HG02588 (cell line): ENCODE data around the gene C1QL1.

Experiments used
- ATAC-seq: cut with Tn5 transposase; IDR thresholded peaks from one replicate; pipeline ENCODE4 v1.9.1; 2021; ENCODE audit warnings: mild to moderate bottlenecking, moderate library complexity; ENCODE audit not compliant: unreplicated experiment

C1QL1 gene

DNA sequence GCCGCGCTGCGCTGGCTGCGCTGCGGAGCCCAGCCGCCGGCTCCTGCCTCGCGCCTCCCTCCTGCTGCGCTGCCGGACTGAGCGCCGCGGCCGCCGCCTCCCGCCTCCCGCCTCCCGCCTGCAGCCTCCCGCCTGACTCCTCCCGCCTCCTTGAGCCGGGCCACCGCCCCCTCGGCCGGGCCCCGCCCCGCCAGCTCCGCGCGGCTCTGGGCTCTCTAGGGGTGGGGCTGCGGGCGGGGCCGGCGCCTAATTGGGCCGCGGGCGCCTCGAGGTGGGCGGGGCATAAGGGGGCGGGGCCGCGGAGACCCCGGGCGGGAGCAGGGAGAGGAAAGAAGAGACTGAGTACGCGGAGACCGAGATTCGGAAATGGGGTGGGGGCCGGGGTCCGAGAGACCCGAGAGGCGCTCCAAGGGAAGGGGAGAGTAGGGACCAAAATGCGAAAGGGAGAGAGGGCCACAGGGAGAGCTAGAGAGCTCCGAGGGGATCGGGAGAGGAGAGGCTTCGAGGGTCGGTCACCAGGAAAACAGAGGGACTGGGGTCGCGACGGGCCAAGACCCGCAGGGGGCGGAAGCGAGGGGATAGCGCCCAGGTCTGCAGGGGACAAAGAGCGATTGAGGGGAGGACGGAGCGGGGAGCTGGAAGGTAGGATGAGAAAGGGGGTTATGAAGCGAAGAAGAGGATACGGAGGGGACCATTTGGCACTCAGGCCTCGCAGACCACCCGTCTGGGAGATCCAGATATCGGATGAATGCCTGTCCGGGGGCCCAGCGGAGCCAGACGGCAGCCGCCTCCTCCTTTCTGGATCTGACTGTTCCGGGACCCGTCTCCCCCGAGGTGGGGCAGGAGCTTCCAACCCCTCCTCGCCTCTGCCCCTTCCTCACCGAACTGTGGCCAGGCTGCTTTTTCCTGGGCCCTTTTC lies at the start of gene C1QL1:
Gene C1QL1, minus strand, starts transcription at position 79 of the 919 bp plus-strand sequence. CDS start 255 bp downstream, outside the sequence.
- peak; percentile 80 for ATAC-seq

DNA sequence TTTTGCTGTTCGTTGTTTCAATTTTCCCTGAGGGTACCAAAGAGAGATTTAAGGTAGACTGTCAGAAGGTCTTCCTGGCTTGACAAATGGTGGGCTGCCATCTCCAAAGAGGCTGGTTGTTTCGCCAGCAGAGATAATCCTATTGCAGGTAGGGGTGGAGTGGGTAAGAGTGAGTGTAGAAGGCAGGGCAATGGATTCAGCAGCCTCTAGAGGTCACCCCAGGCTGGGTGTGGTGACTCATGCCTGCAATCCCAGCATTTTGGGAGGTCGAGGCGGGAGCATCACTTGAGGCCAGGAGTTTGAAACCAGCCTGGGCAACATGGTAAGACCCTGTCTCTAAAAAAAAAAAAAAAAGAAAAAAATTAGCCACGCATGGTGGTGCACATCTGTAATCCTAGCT lies 48.7 kb upstream of the C1QL1 start:
- no peak for ATAC-seq

DNA sequence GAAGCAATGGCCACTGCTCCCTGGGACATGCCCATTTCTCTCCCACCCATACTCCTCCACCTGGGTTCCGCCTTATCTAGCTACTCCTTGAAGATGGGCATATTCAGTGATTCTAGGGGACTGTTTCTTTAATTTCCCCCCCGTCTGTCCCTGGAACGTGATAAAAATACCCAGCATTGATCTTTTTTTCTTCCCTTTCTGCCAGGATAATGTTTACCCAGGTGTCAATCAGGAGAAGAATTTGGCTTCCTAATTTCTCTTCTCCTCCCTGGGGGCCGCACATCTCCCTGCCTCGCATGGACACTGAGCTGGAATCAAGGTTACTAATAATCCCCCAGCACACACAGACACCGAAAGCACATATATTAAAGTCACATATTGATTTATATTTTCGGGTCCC lies 48.1 kb upstream of the C1QL1 start:
- ATAC-seq = no peak

DNA sequence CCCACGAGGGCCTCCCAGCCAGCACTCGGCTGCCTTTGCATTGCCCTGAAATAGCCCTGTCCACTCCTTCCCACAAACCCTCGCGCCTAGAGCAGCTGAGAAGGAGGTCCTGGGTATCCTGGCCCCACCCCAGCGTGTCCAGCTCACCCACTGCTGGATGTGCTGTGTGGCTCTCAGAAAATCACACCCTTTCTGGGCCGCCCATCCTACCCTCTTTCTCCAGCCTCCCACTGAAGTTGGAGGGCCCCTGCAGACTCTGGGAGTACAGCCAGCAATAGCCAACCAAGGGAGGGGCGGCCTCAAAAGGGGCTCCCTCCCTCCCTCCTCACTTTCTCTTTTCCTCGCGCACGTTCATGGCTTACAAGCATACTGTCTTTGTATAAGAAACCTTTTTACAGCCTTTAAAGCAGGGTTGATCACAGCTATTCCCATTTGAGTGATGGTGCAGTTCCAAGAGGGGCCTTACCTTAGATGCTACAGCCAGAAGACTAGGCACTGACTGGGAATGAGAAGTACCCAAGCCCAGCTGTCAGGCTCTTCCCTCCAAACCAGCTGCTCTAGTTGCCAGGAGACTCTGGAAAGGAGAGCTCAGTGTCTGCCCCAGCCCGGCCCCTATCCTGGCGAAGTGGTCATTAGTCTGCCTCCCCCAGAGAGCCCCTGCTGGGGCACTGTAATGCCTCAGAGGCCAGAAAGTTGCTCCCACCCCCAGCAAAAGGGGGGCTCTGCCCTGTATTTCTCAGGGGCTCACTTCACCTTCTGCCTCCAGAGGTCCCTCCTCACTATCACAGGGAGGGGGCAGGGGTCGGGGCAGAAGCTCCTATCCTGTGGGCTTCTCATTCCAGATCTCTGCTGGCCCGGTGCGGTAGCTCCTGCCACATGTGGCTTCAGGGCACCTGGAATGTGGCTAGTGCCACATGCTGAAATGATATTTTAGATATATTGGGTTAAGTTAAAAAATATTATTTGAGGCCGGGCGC lies 45.2 kb upstream of the C1QL1 start:
- no peak for ATAC-seq

DNA sequence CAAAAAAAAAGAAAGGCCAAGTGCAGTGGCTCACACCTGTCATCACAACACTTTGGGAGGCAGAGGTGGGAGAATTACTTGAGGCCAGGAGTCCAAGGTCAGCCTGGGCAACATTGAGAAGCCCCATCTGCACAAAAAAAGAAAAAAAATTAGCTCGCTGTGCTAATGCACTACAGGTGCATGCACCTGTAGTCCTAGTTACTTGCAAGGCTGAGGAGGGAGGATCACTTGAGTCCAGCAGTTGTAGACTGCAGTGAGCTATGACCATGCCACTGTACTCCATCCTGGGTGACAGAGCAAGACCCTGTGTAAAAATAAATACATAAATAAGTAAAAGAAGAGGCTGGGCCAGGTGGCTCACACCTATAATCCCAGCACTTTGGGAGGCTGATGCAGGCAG lies 43.7 kb upstream of the C1QL1 start:
- no peak for ATAC-seq

DNA sequence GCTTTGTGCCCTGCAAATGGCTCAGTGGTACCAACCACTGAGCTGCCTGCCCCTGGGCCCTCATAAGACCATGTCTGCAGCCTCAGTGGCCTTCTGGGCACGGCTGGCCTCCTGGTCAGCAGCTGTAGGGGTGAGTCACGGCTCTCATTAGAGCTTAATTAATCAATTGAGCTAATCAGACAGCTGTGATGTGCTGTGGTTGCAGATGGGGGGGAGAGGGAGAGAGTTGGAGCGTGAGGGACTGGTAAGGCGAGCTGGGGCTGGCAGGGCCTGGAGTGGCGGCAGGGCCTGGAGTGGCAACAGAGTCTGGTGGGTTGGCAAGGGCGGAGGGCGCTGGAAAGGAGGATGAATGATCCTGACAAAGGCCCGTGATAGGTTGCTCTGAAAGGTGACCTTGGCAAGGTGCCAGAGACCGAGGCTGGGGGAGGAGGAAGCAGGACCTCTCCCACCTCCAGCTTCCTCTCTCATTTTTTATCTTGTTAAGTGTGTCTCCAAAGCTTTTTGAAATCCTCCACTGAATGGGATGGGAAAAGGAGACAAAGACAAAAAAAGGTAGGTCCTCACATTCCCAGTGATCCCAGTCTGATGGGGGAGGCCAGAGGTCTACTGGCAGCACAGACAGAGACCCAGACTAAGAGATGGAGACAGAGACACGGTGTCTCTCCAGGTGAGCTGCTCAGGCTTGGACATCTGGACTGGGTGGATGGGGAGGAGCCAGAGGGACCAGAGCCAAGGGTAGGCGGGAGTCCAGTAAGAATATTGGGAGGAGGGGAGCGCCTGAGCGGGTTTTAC lies 41.8 kb upstream of the C1QL1 start:
- ATAC-seq = no peak

DNA sequence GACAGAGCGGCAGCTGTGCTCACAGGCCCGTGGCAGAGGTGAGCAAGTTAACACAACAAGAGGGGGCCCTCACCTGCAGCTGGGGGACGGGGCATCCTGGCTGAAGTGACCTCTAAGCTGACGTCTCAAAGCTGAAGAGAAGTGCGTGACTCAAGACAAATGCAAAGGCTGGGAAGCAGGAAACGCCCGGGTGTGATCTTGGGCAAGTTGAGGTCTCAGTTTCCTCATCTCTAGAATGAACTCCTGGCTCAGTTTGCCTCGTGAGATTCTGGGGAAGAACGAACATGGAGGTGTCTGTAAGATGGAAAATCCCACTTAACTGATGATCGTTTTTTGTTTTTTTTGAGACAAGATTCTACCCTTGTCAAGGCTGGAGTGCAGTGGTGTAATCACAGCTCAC lies 40.1 kb upstream of the C1QL1 start:
- ATAC-seq = no peak

DNA sequence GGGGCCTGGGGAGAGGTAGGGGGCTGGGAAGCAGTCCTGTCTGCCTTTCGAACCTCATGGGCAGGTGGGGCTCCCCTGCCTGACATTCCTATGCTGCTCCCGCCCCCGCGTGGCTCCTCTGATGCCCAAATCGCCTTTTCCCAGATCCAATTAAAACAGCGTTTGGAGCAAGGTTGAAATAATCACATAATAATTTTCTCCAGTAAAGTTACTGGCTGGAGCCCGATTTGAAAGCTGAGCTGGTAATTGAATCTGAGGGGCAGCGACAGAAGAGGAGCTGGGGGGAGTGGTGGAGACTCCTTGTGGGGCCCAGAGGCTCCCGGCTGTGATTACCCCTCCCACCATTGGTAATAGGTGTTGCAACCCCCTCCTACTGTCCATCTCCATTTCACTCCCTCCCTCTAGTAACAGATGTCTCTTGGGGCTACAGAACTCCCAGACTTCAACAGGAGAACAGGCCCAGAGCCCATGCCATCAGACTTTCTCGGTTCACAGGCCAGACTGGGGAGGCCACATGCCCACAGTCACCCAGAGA lies 38.9 kb upstream of the C1QL1 start:
- ATAC-seq = no peak

DNA sequence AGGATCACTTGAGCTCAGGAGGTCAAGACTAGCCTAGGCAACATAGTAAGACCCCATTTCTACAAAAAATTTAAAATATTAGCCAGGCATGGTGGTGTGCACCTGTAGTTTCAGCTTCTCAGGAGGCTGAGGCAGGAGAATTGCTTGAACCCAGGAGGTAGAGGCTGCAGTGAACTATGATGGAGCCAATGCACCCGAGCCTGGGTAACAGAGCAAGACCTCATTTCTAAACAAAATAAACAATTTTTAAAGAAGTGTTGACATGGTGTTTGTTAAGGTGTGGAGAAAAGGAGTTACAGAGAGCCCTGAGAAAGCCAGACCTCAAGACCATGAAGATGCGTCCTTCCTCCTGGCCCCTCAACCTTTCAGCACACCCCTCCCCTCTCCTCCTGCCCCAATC lies 37.6 kb upstream of the C1QL1 start:
- ATAC-seq = no peak

DNA sequence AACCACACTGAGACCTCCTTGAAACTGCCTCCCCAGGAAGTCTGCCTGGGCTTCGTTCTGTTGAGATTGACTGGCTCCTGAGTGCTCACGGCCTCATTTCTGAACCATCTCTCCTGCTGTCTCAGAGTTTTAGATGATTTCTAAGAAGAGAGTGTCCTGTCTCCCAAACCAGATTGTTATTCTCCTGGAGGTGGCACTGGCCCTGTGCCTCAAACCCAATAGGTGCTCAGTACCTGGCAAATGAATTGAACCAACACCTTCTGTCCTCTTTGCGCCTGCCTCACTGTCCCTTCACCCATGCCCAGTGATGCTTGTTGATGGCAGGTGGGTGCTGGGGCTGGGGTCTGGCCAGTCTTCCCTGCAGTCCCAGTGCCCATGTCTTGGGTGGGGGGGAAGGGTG lies 36.3 kb upstream of the C1QL1 start:
- no peak for ATAC-seq

DNA sequence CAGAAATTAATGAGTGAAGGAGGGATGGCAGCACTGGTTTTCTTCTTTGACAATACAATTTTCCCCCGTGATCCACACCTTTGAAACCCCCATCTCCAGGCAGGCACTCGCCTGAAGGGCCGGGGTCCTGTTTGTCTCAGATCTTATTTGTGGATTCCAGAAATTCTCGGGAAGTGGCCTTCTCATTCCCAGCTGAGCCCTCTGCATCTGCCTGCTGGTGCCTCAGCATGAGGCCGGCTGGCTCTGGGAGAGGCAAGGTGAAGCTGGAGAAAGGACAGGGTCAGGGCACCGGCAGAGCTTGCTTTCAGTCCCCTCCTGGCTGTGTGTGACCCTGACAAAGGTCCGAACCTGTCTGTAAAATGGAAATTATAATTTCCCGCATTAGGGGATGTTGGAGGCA lies 35.8 kb upstream of the C1QL1 start:
- ATAC-seq = no peak

DNA sequence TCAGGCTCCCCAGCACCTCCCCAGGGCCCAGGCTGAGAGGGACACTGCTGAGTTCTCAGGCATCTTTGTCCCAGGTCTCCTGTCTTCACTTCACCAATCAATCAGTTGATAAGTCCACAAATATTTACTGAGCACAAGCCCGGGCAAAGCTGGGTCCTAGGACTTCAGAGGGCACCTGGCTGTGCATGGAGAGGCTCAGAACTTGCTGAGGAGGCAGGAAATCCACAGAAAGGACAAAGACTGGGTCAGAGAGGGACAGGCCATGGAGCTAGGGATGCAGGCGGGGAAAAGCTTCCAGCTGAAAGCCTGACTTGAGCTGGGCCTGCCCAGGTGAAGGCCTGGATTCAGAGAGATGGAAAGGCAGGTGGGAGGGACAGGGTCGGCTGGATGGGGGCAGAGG lies 33.2 kb upstream of the C1QL1 start:
- ATAC-seq = no peak

DNA sequence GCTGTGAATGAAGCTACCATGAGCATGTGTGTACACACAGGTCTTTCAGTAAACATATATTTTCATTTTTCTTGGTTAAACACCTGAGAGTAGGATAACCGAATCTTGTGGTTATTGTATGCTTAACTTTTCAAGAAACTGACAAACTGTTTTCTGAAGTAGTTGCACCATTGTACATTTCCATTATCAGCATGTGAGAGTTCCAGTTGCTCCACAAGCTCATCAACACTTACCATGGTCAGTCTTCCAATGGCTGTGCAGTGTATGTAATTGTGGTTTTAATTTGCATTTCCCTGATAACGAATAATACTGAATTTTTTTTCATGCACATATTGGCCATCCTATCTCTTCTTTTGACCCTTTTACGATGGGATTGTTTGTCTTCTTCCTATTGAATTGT lies 31.3 kb upstream of the C1QL1 start:
- ATAC-seq = no peak

DNA sequence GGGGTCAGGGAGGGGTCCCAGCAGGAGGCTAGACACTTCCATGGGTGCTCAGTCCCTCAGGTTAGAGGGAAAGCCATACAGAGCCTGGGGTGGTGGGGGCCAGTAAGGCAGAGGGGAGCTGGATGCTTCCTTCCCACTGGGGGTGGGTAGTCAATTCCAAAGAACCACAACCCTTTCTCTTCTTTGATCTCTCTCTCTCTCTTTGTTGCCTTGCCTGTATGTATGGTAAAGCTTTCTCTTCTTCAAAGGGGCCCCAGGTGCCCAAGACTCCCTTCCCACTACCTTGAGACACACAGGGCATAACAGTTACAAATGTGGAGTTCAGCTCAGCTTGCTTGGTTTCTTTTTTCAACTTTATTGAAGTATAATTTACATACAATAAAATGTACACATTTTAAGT lies 30.5 kb upstream of the C1QL1 start:
- no peak for ATAC-seq

DNA sequence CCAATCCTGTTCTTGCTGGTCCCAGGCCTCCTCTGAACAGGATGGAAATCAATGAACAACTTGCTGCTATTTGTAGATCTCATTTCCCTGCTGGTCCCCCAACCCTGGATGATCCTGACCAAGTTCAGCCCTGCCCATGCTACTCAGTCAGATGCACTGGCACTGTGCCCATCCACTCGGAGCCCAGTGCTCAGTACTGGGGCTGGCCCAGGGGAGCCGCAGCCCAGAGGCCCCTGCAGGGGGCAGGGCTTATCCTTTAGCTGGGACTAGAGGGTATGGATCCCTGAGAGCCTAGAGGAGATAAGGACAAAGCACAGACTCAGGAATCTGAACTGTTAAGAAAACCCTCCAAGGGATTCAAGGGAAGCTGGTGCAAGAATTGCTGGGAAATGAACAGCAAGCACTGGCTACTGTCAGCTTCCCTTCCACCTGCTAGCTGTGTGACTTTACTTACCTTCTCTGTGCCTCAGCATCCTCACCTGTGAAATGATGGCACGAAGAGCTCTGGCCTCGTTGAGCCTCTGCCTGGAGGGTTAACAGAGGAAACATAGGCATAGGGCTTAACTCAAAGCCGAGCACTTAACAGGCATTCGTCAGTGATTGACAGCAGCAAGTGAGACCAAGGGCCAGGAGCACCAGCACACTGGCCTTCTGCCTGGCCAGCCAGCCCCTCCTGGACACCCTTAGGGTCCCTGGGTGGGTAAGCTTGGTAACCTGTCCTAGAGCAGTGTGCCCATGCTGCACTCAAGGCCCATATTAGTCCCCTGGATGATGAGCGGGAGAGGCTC lies 29.8 kb upstream of the C1QL1 start:
- ATAC-seq = no peak

DNA sequence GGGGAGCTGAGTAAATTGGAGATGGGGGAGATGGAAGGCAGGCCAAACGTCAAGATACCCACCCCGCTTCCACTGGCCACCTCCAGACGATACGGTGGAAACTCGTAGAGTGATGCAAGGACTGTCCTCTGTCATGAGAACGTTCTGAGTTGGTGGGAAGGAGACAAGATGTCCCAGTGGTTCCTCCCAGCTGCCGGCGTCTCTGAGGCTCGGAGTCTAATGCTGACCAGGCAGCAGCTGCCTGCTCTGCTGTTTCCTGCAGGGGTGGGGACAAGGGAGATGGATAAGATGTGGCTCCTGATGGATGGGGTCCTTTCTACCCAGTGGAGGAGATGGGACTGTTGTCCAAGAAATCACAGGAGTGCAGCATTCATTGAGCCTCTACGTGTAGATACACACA lies 28.2 kb upstream of the C1QL1 start:
- no peak for ATAC-seq

DNA sequence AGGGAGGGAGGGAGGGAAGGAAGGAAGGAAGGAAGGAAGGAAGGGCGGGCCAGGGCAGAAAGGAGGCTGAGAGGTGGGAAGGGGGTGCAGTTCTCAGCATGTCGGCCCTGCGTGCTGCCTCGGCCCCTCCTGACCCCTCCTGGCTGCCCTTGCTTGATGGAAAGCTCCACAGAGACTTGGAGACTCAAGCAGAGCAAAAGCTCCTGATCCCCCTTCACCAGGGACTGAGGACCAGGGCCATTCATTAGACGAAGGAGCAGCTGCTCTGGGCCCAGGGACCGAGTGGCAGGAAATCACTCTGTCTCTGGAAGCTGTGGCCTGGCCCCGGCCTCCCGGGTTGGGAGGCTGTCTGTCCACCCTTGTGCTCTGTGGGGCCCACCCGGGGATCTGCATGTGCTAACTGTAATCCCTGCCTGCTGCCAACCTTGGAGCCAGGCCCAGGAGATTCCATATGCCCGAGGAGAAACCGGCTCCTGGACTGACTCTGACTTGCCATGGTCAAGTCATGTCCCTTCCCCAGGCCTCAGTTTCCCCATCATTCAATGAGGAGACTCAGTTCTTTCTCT lies 27.4 kb upstream of the C1QL1 start:
- no peak for ATAC-seq

DNA sequence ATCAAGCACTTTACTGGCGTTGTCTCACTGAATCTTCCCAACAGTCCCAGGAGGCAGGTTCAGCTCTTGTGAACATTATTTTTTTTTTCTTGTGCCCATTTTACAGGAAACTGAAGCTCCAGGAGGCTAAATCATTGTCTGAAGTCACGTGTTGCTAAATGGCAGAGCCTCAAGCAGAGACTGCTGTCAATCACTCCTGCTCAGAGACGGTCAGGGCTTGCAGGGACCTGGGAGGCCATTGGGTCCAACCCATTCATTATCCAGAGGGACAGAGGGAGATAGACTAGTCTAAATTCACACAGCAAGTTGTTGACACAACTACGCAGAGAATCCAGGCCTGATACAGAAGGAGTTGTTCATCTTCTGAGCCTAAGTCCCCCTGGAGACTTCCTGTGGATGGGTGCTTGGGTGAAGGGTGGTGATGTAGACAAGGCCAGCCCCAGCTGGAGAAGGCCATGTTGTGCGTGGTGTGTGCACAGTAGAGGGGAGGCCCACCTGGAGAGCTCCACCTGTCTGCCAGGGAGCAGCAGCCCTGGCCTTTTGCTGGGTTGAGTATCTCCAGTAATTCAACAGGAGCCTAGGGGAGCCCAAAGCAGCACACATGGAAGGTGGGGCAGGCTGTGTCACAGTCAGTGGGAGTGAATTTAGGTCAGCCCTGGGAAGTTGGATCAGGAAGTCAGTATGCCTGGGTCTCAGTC lies 24.3 kb upstream of the C1QL1 start:
- no peak for ATAC-seq

DNA sequence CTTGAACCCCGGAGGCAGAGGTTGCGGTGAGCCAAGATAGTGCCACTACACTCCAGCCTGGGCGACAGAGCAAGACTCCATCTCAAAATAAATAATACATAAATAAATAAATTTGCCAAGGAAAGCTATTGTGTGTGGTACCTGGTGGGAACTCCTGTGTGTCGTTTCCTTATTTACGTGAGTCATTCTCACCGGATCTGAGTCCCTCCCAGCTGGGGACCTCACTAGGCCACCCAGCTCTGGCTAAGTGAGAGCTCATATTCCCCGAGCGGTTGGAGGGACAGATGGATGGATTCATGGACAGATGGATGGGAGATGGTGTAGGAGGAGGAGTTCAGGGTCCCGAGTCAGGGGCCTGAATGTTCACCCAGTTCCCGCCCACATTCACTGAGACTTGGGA lies 22.9 kb upstream of the C1QL1 start:
- ATAC-seq = no peak
